ENCODE results near the gene OR52B6. TPM values are rescaled to one million over a fixed set of nuclear protein-coding genes. Genes with fewer than 3 reads are reported as not detected.

OR52B6 gene
- total and polyA plus RNA-seq, 2 experiments from 2014 or later, result not detected

DNA sequence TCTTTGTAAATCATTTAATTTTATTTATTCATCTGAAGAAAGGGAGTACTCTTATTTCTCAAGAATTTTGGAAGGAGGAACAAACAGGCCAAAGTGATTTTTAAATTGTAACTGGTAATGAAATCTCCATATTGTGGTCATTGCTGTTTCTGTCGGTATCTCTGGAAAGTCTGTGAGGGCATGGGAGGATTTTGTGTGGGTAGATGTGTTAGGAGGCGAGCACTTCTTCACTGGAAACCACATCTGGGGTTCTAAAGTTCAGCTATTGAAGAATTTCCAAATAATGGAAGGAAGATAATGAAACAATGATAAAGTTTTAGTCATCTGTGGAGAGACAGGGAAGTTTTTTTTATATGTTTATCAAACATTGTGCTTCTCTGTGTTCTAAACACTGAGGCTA is 50.7 kb downstream of the OR52B6 start:
- H3K9ac ChIP-seq, result no peak overlapping the region
- 74 to 76% methylated on average over 2 of the region's 2 CpGs for WGBS, 2 experiments (ENCODE audit: low coverage in 1 of 2, low lambda C conversion rate in 2 of 2, missing lambda C conversion rate in 2 of 2)
- H3K4me1 ChIP-seq (ENCODE audit: insufficient read depth), result peaks cover under 1% of the 10 kb centered on the region; the same call in 1 of the 2 replicates
- no peaks in the 10 kb centered on the region for H3K9me2 ChIP-seq (ENCODE audit: insufficient read depth)
- in situ Hi-C loops (cut with MboI), result no loop called here
- no peak overlapping the region for H3K4me3 ChIP-seq
- H3K27ac ChIP-seq, result no peak overlapping the region
- H3K4me2 ChIP-seq (ENCODE audit: unreplicated experiment), result no peak overlapping the region
- H3K27me3 ChIP-seq (replicated peaks; ENCODE audit: insufficient read depth), result no peaks in the 10 kb centered on the region
- no peak for DNase-seq
- no peaks in the 10 kb centered on the region for H3F3A ChIP-seq (ENCODE audit: insufficient read depth)
- 0 out of 2 replicates have a peak, but pooled peaks cover 4% of the 10 kb centered on the region for H3K36me3 ChIP-seq (ENCODE audit: low read depth)
- no peaks in the 10 kb centered on the region for H4K20me1 ChIP-seq (ENCODE audit: insufficient read depth)
- H3K79me2 ChIP-seq (ENCODE audit: insufficient read depth), result no peaks in the 10 kb centered on the region
- no peak overlapping the region for H2AFZ ChIP-seq
- no peak for TF ChIP-seq EZH2phosphoT487 (IDR thresholded peaks at IDR 0.05; ENCODE audit: insufficient read depth, low read depth)
- TF ChIP-seq EZH2 (IDR thresholded peaks at IDR 0.05; ENCODE audit: insufficient read depth, poor library complexity, severe bottlenecking), result no peak
- H3K9me3 ChIP-seq (ENCODE audit: low read depth), result no peaks in the 10 kb centered on the region

Other genes starting within 250 kb of the OR52B6 start
- not detected in 2 replicates for gene OR51B5, start 237.4 kb upstream of the OR52B6 start, total RNA-seq (2014; rRNA removed; shearing (Covaris generic))
- gene OR51B5, start 237.4 kb upstream of the OR52B6 start, polyA plus RNA-seq (2016; fragmentation: Nextera tagmentation; extraction: Ambion mirVana), result not detected in 2 replicates
- gene OR51B6, start 229.4 kb upstream of the OR52B6 start, total RNA-seq (2014; rRNA removed; shearing (Covaris generic)), result not detected in 2 replicates
- not detected in 2 replicates for gene OR51B6, start 229.4 kb upstream of the OR52B6 start, polyA plus RNA-seq (2016; fragmentation: Nextera tagmentation; extraction: Ambion mirVana)
- not detected in 2 replicates for gene OR51M1, start 197.1 kb upstream of the OR52B6 start, total RNA-seq (2014; rRNA removed; shearing (Covaris generic))
- not detected in 2 replicates for gene OR51M1, start 197.1 kb upstream of the OR52B6 start, polyA plus RNA-seq (2016; fragmentation: Nextera tagmentation; extraction: Ambion mirVana)
- gene OR51Q1, start 158.8 kb upstream of the OR52B6 start, total RNA-seq (2014; rRNA removed; shearing (Covaris generic)), result not detected in 2 replicates
- gene OR51Q1, start 158.8 kb upstream of the OR52B6 start, polyA plus RNA-seq (2016; fragmentation: Nextera tagmentation; extraction: Ambion mirVana), result not detected in 2 replicates
- not detected in 2 replicates for gene OR51I1, start 139.4 kb upstream of the OR52B6 start, total RNA-seq (2014; rRNA removed; shearing (Covaris generic))
- not detected in 2 replicates for gene OR51I1, start 139.4 kb upstream of the OR52B6 start, polyA plus RNA-seq (2016; fragmentation: Nextera tagmentation; extraction: Ambion mirVana)
- not detected in 2 replicates for gene OR51I2, start 131.6 kb upstream of the OR52B6 start, total RNA-seq (2014; rRNA removed; shearing (Covaris generic))
- gene OR51I2, start 131.6 kb upstream of the OR52B6 start, polyA plus RNA-seq (2016; fragmentation: Nextera tagmentation; extraction: Ambion mirVana), result not detected in 2 replicates
- gene OR52D1, start 92.2 kb upstream of the OR52B6 start, total RNA-seq (2014; rRNA removed; shearing (Covaris generic)), result not detected in 2 replicates
- gene OR52D1, start 92.2 kb upstream of the OR52B6 start, polyA plus RNA-seq (2016; fragmentation: Nextera tagmentation; extraction: Ambion mirVana), result not detected in 2 replicates
- not detected in 2 replicates for gene UBQLN3, start 70.9 kb upstream of the OR52B6 start, total RNA-seq (2014; rRNA removed; shearing (Covaris generic))
- not detected in 2 replicates for gene UBQLN3, start 70.9 kb upstream of the OR52B6 start, polyA plus RNA-seq (2016; fragmentation: Nextera tagmentation; extraction: Ambion mirVana)
- 0.32 TPM in 1 of 2 replicates, not detected in the other for gene UBQLNL, start 64.2 kb upstream of the OR52B6 start, total RNA-seq (2014; rRNA removed; shearing (Covaris generic))
- 0.20 TPM in 1 of 2 replicates, not detected in the other for gene UBQLNL, start 64.2 kb upstream of the OR52B6 start, polyA plus RNA-seq (2016; fragmentation: Nextera tagmentation; extraction: Ambion mirVana)
- gene OR52H1, start 32.3 kb upstream of the OR52B6 start, total RNA-seq (2014; rRNA removed; shearing (Covaris generic)), result not detected in 2 replicates
- gene OR52H1, start 32.3 kb upstream of the OR52B6 start, polyA plus RNA-seq (2016; fragmentation: Nextera tagmentation; extraction: Ambion mirVana), result not detected in 2 replicates
- gene TRIM6, start 15.8 kb downstream of the OR52B6 start, total RNA-seq (2014; rRNA removed; shearing (Covaris generic)), result 2.3 and 3.6 TPM in 2 replicates
- 1.9 and 2.2 TPM in 2 replicates for gene TRIM6, start 15.8 kb downstream of the OR52B6 start, polyA plus RNA-seq (2016; fragmentation: Nextera tagmentation; extraction: Ambion mirVana)
- gene TRIM34, start 44.1 kb downstream of the OR52B6 start, total RNA-seq (2014; rRNA removed; shearing (Covaris generic)), result 5.1 and 12.1 TPM in 2 replicates
- gene TRIM34, start 44.1 kb downstream of the OR52B6 start, polyA plus RNA-seq (2016; fragmentation: Nextera tagmentation; extraction: Ambion mirVana), result 3.9 and 4.0 TPM in 2 replicates
- gene TRIM5, start 104.2 kb downstream of the OR52B6 start, total RNA-seq (2014; rRNA removed; shearing (Covaris generic)), result 10.7 and 11.9 TPM in 2 replicates
- 12.7 and 14.0 TPM in 2 replicates for gene TRIM5, start 104.2 kb downstream of the OR52B6 start, polyA plus RNA-seq (2016; fragmentation: Nextera tagmentation; extraction: Ambion mirVana)
- 58.4 and 114 TPM in 2 replicates for gene TRIM22, start 108.9 kb downstream of the OR52B6 start, total RNA-seq (2014; rRNA removed; shearing (Covaris generic))
- gene TRIM22, start 108.9 kb downstream of the OR52B6 start, polyA plus RNA-seq (2016; fragmentation: Nextera tagmentation; extraction: Ambion mirVana), result 50.2 and 51.1 TPM in 2 replicates
- gene OR56B1, start 155.6 kb downstream of the OR52B6 start, total RNA-seq (2014; rRNA removed; shearing (Covaris generic)), result not detected in 2 replicates
- gene OR56B1, start 155.6 kb downstream of the OR52B6 start, polyA plus RNA-seq (2016; fragmentation: Nextera tagmentation; extraction: Ambion mirVana), result not detected in 2 replicates
- 0.43 TPM in 1 of 2 replicates, not detected in the other for gene OR52N4, start 173.4 kb downstream of the OR52B6 start, total RNA-seq (2014; rRNA removed; shearing (Covaris generic))
- gene OR52N4, start 173.4 kb downstream of the OR52B6 start, polyA plus RNA-seq (2016; fragmentation: Nextera tagmentation; extraction: Ambion mirVana), result not detected in 2 replicates
- gene OR52N5, start 202.5 kb downstream of the OR52B6 start, total RNA-seq (2014; rRNA removed; shearing (Covaris generic)), result not detected in 2 replicates
- not detected in 2 replicates for gene OR52N5, start 202.5 kb downstream of the OR52B6 start, polyA plus RNA-seq (2016; fragmentation: Nextera tagmentation; extraction: Ambion mirVana)
- gene OR52N1, start 210.4 kb downstream of the OR52B6 start, total RNA-seq (2014; rRNA removed; shearing (Covaris generic)), result not detected in 2 replicates
- gene OR52N1, start 210.4 kb downstream of the OR52B6 start, polyA plus RNA-seq (2016; fragmentation: Nextera tagmentation; extraction: Ambion mirVana), result not detected in 2 replicates
- not detected in 2 replicates for gene OR52N2, start 228.0 kb downstream of the OR52B6 start, total RNA-seq (2014; rRNA removed; shearing (Covaris generic))
- gene OR52N2, start 228.0 kb downstream of the OR52B6 start, polyA plus RNA-seq (2016; fragmentation: Nextera tagmentation; extraction: Ambion mirVana), result not detected in 2 replicates

All from GM23248 (cell line).